Measurements from ENCODE around the gene MYO3B.
"Not testable (repeated sequence)": the region's sequence is repeated elsewhere in the genome, so short reads cannot be mapped to it uniquely, and the experiment has no call there.

Gene MYO3B

GRCh38 chr2:170377500-170378207 is 199.7 kb downstream of the MYO3B start:
- no peak for DNase-seq

- no peak for DNase-seq
Observed at GRCh38 chr2:170380267-170380666, 202.3 kb downstream of the MYO3B start.

GRCh38 chr2:170381678-170382077 is 203.7 kb downstream of the MYO3B start:
- no peak for DNase-seq

GRCh38 chr2:170386554-170386953 is 208.6 kb downstream of the MYO3B start:
- DNase-seq: no peak

GRCh38 chr2:170391018-170391417 is 213.1 kb downstream of the MYO3B start:
- DNase-seq: no peak

- DNase-seq: no peak
Observed at GRCh38 chr2:170391697-170392096, 213.8 kb downstream of the MYO3B start.

GRCh38 chr2:170393861-170394498 is 216.0 kb downstream of the MYO3B start:
- DNase-seq: no peak

GRCh38 chr2:170394641-170395387 is 216.9 kb downstream of the MYO3B start:
- no peak for DNase-seq

GRCh38 chr2:170396799-170397459 is 219.0 kb downstream of the MYO3B start:
- DNase-seq: no peak

- DNase-seq: no peak
Observed at GRCh38 chr2:170401187-170401586, 223.2 kb downstream of the MYO3B start.

GRCh38 chr2:170404846-170405245 is 226.9 kb downstream of the MYO3B start:
- no peak for DNase-seq

- no peak for DNase-seq
Observed at GRCh38 chr2:170405326-170405725, 227.4 kb downstream of the MYO3B start.

- DNase-seq: no peak
Observed at GRCh38 chr2:170408461-170409163, 230.7 kb downstream of the MYO3B start.

GRCh38 chr2:170409164-170409535 is 231.2 kb downstream of the MYO3B start:
- DNase-seq: peak; percentile 65 to 68

- no peak for DNase-seq
Observed at GRCh38 chr2:170411660-170412059, 233.7 kb downstream of the MYO3B start.

- no peak for DNase-seq
Observed at GRCh38 chr2:170420961-170421687, 243.2 kb downstream of the MYO3B start.

GRCh38 chr2:170423919-170424318 is 246.0 kb downstream of the MYO3B start:
- no peak for DNase-seq

GRCh38 chr2:170425281-170425751 is 247.4 kb downstream of the MYO3B start:
- no peak for DNase-seq

- no peak for DNase-seq
Observed at GRCh38 chr2:170428868-170429267, 250.9 kb downstream of the MYO3B start.

GRCh38 chr2:170432823-170433222 is 254.9 kb downstream of the MYO3B start:
- DNase-seq: no peak

- no peak for DNase-seq
Observed at GRCh38 chr2:170433448-170433847, 255.5 kb downstream of the MYO3B start.

- DNase-seq: not testable (repeated sequence)
Observed at GRCh38 chr2:170434396-170434795, 256.4 kb downstream of the MYO3B start.

All from activated CD4-positive, alpha-beta T cell treated with anti-CD3 and anti-CD28 coated beads, Interleukin-2, amount 50 U/mL, for 4 hours (primary cell).